ENCODE measurements around the gene DYNLL2.

Gene DYNLL2

GRCh38 chr17:58052945-58053715, 30.1 kb upstream of the DYNLL2 start:
- Histone ChIP-seq H3K14ac (ENCODE audit: low read length) (no peak overlapping the region), H4K91ac (ENCODE audit: low read depth, low read length) (no peak overlapping the region)

GRCh38 chr17:58054641-58055040, 28.6 kb upstream of the DYNLL2 start:
- no CpG with 5 or more reads among the region's 6 CpGs for WGBS (ENCODE audit: extremely low coverage, insufficient coverage, insufficient read length)
- H3K14ac ChIP-seq (ENCODE audit: low read length), result no peak overlapping the region
- no peak overlapping the region for H2BK120ac ChIP-seq (ENCODE audit: insufficient read depth, low read length, poor library complexity)

More at GRCh38 chr17:58052945-58053715, 30.1 kb upstream of the DYNLL2 start:
- Histone ChIP-seq H3K36me3 (ENCODE audit: control insufficient read depth in 1 of 2, insufficient read depth in 2 of 2, low read length in 2 of 2) (no peaks in the 10 kb centered on the region), H3K4me1 (ENCODE audit: control insufficient read depth in 1 of 2, insufficient read depth in 2 of 2, low read length in 2 of 2) (no peaks in the 10 kb centered on the region), H3K79me1 (ENCODE audit: low read length) (no peaks in the 10 kb centered on the region), H2AFZ (ENCODE audit: insufficient read depth, low read length, poor library complexity) (no peak overlapping the region), H2BK12ac (ENCODE audit: low read length) (no peak overlapping the region), H3K4me2 (ENCODE audit: low read length) (no peak overlapping the region), H4K8ac (ENCODE audit: low read depth, low read length) (no peak overlapping the region), H3K79me2 (ENCODE audit: control insufficient read depth, insufficient read depth, low read length, poor library complexity) (no peaks in the 10 kb centered on the region), H2AK5ac (ENCODE audit: low read length) (no peak overlapping the region), H3K4me3 (ENCODE audit: low read depth, low read length) (no peak overlapping the region), H2BK120ac (ENCODE audit: insufficient read depth, low read length, poor library complexity) (no peak overlapping the region), H3K4ac (ENCODE audit: low read depth, low read length) (no peak overlapping the region), H3K9ac (ENCODE audit: low read length) (no peak overlapping the region), H3K9me3 (ENCODE audit: insufficient read depth, low read depth, low read length) (no peaks in the 10 kb centered on the region), H2BK5ac (ENCODE audit: low read depth, low read length, poor library complexity) (no peak overlapping the region), H3K27me3 (ENCODE audit: insufficient read depth, low read length) (no peaks in the 10 kb centered on the region), H3K18ac (ENCODE audit: low read length) (no peak overlapping the region), H3K23ac (ENCODE audit: low read length) (no peak overlapping the region), H3K27ac (ENCODE audit: low read depth, low read length) (no peak overlapping the region), H4K12ac (ENCODE audit: low read depth, low read length) (no peak overlapping the region)
- no peak for DNase-seq
- WGBS (ENCODE audit: extremely low coverage, insufficient coverage, insufficient read length), result no CpG with 5 or more reads among the region's 8 CpGs

GRCh38 chr17:58056476-58056875, 26.7 kb upstream of the DYNLL2 start:
- Histone ChIP-seq H4K91ac (ENCODE audit: low read depth, low read length) (no peak overlapping the region), H3K4me3 (ENCODE audit: low read depth, low read length) (no peak overlapping the region), H4K12ac (ENCODE audit: low read depth, low read length) (no peak overlapping the region), H3K9me3 (ENCODE audit: insufficient read depth, low read depth, low read length) (peaks cover 2% of the 10 kb centered on the region), H3K4ac (ENCODE audit: low read depth, low read length) (no peak overlapping the region), H3K4me2 (ENCODE audit: low read length) (no peak overlapping the region), H3K14ac (ENCODE audit: low read length) (no peak overlapping the region), H2BK12ac (ENCODE audit: low read length) (no peak overlapping the region), H3K9ac (ENCODE audit: low read length) (no peak overlapping the region), H3K36me3 (ENCODE audit: control insufficient read depth in 1 of 2, insufficient read depth in 2 of 2, low read length in 2 of 2) (no peaks in the 10 kb centered on the region), H2AK5ac (ENCODE audit: low read length) (no peak overlapping the region), H2BK120ac (ENCODE audit: insufficient read depth, low read length, poor library complexity) (no peak overlapping the region), H3K4me1 (ENCODE audit: control insufficient read depth in 1 of 2, insufficient read depth in 2 of 2, low read length in 2 of 2) (no peaks in the 10 kb centered on the region), H3K27me3 (ENCODE audit: insufficient read depth, low read length) (no peaks in the 10 kb centered on the region), H3K79me2 (ENCODE audit: control insufficient read depth, insufficient read depth, low read length, poor library complexity) (no peaks in the 10 kb centered on the region), H3K79me1 (ENCODE audit: low read length) (no peaks in the 10 kb centered on the region), H3K18ac (ENCODE audit: low read length) (no peak overlapping the region), H2BK5ac (ENCODE audit: low read depth, low read length, poor library complexity) (no peak overlapping the region), H4K8ac (ENCODE audit: low read depth, low read length) (no peak overlapping the region), H2AFZ (ENCODE audit: insufficient read depth, low read length, poor library complexity) (no peak overlapping the region), H3K27ac (ENCODE audit: low read depth, low read length) (no peak overlapping the region), H3K23ac (ENCODE audit: low read length) (no peak overlapping the region)
- peak; percentile 33 to 55 for DNase-seq

More at GRCh38 chr17:58054641-58055040, 28.6 kb upstream of the DYNLL2 start:
- Histone ChIP-seq H3K23ac (ENCODE audit: low read length) (no peak overlapping the region), H3K18ac (ENCODE audit: low read length) (no peak overlapping the region), H4K8ac (ENCODE audit: low read depth, low read length) (no peak overlapping the region), H3K36me3 (ENCODE audit: control insufficient read depth in 1 of 2, insufficient read depth in 2 of 2, low read length in 2 of 2) (no peaks in the 10 kb centered on the region), H3K27ac (ENCODE audit: low read depth, low read length) (no peak overlapping the region), H2BK5ac (ENCODE audit: low read depth, low read length, poor library complexity) (no peak overlapping the region), H3K79me1 (ENCODE audit: low read length) (no peaks in the 10 kb centered on the region), H2BK12ac (ENCODE audit: low read length) (no peak overlapping the region), H3K4me1 (ENCODE audit: control insufficient read depth in 1 of 2, insufficient read depth in 2 of 2, low read length in 2 of 2) (no peaks in the 10 kb centered on the region), H4K12ac (ENCODE audit: low read depth, low read length) (no peak overlapping the region), H4K91ac (ENCODE audit: low read depth, low read length) (no peak overlapping the region), H3K9me3 (ENCODE audit: insufficient read depth, low read depth, low read length) (no peaks in the 10 kb centered on the region), H2AFZ (ENCODE audit: insufficient read depth, low read length, poor library complexity) (no peak overlapping the region), H3K4ac (ENCODE audit: low read depth, low read length) (no peak overlapping the region), H3K4me2 (ENCODE audit: low read length) (no peak overlapping the region), H3K79me2 (ENCODE audit: control insufficient read depth, insufficient read depth, low read length, poor library complexity) (no peaks in the 10 kb centered on the region), H3K9ac (ENCODE audit: low read length) (no peak overlapping the region), H3K27me3 (ENCODE audit: insufficient read depth, low read length) (no peaks in the 10 kb centered on the region), H2AK5ac (ENCODE audit: low read length) (no peak overlapping the region), H3K4me3 (ENCODE audit: low read depth, low read length) (no peak overlapping the region)
- DNase-seq, result no peak

- peaks cover 2% of the 10 kb centered on the region for H3K9me3 ChIP-seq (ENCODE audit: insufficient read depth, low read depth, low read length)
- no peak overlapping the region for H3K9ac ChIP-seq (ENCODE audit: low read length)
- H2BK12ac ChIP-seq (ENCODE audit: low read length), result no peak overlapping the region
- no peak overlapping the region for H4K8ac ChIP-seq (ENCODE audit: low read depth, low read length)
- H3K4me1 ChIP-seq (ENCODE audit: control insufficient read depth in 1 of 2, insufficient read depth in 2 of 2, low read length in 2 of 2), result no peaks in the 10 kb centered on the region
- DNase-seq, result peak; percentile 24 to 63
- H2BK120ac ChIP-seq (ENCODE audit: insufficient read depth, low read length, poor library complexity), result no peak overlapping the region
- H2AK5ac ChIP-seq (ENCODE audit: low read length), result no peak overlapping the region
- H3K36me3 ChIP-seq (ENCODE audit: control insufficient read depth in 1 of 2, insufficient read depth in 2 of 2, low read length in 2 of 2), result no peaks in the 10 kb centered on the region
- no peak overlapping the region for H4K12ac ChIP-seq (ENCODE audit: low read depth, low read length)
- no peak overlapping the region for H3K14ac ChIP-seq (ENCODE audit: low read length)
- WGBS (ENCODE audit: extremely low coverage, insufficient coverage, insufficient read length), result no CpG with 5 or more reads among the region's 5 CpGs
- no peak overlapping the region for H3K27ac ChIP-seq (ENCODE audit: low read depth, low read length)
- no peaks in the 10 kb centered on the region for H3K27me3 ChIP-seq (ENCODE audit: insufficient read depth, low read length)
- no peak overlapping the region for H2AFZ ChIP-seq (ENCODE audit: insufficient read depth, low read length, poor library complexity)
- no peaks in the 10 kb centered on the region for H3K79me2 ChIP-seq (ENCODE audit: control insufficient read depth, insufficient read depth, low read length, poor library complexity)
- no peak overlapping the region for H3K4ac ChIP-seq (ENCODE audit: low read depth, low read length)
- H3K79me1 ChIP-seq (ENCODE audit: low read length), result no peaks in the 10 kb centered on the region
- H3K4me3 ChIP-seq (ENCODE audit: low read depth, low read length), result no peak overlapping the region
- no peak overlapping the region for H3K18ac ChIP-seq (ENCODE audit: low read length)
- H2BK5ac ChIP-seq (ENCODE audit: low read depth, low read length, poor library complexity), result no peak overlapping the region
- no peak overlapping the region for H4K91ac ChIP-seq (ENCODE audit: low read depth, low read length)
- no peak overlapping the region for H3K4me2 ChIP-seq (ENCODE audit: low read length)
- H3K23ac ChIP-seq (ENCODE audit: low read length), result no peak overlapping the region
Measured at GRCh38 chr17:58059141-58059540, 24.1 kb upstream of the DYNLL2 start.
